ENCODE data around the gene CAMK1D.
A peak's percentile ranks its signal among the peaks of the same experiment; 100 is the strongest.
"Not testable (repeated sequence)": the region's sequence is repeated elsewhere in the genome, so short reads cannot be mapped to it uniquely, and the experiment has no call there.

Gene CAMK1D

GRCh38 chr10:12348870-12349628 is at the start of gene CAMK1D:
CAMK1D (plus strand) TSS chr10:12349547.
- DNase-seq (ENCODE audit: low spot score): peak; percentile 83

- DNase-seq (ENCODE audit: low spot score): not testable (repeated sequence)
Measured at GRCh38 chr10:12301036-12301435, 48.3 kb upstream of the CAMK1D start.

- DNase-seq (ENCODE audit: low spot score): no peak
Measured at GRCh38 chr10:12308057-12308456, 41.3 kb upstream of the CAMK1D start.

GRCh38 chr10:12308736-12309375 is 40.5 kb upstream of the CAMK1D start:
- DNase-seq (ENCODE audit: low spot score): no peak

DNA sequence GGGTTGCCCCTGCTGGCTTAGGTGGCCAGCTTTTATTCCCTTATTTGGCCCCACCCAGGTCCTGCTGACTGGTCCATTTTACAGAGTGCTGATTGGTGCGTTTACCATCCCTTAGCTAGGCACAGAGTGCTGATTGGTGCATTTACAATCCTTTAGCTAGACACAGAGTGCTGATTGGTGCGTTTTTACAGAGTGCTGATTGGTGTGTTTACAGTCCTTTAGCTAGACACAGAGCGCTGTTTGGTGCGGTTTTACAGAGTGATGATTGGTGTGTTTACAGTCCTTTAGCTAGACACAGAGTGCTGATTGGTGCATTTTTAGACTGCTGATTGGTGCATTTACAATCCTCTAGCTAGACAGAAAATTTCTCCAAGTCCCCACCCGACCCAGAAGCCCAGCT is 39.6 kb upstream of the CAMK1D start:
- DNase-seq (ENCODE audit: low spot score): not testable (repeated sequence)

- DNase-seq (ENCODE audit: low spot score): no peak
Measured at GRCh38 chr10:12314836-12315235, 34.5 kb upstream of the CAMK1D start.

GRCh38 chr10:12319076-12319475 is 30.3 kb upstream of the CAMK1D start:
- no peak for DNase-seq (ENCODE audit: low spot score)

DNA sequence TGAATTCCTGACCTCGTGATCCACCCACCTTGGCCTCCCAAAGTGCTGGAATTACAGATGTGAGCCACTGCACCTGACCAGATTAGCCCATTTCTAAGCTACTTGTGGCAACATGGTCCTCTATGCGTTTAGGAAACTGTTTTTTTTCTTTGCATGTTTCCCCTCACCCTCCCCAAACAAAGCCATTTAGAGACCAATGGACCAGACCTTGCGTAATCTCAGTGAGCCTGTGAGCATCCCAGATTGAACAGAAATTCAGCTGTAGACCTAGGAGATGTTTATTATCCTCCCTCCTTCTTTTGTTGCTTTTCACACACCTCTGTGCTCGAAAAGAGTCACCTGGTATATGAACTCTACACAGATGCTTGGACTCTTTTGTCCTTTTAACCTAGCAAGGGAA is 28.5 kb upstream of the CAMK1D start:
- DNase-seq (ENCODE audit: low spot score): no peak

DNA sequence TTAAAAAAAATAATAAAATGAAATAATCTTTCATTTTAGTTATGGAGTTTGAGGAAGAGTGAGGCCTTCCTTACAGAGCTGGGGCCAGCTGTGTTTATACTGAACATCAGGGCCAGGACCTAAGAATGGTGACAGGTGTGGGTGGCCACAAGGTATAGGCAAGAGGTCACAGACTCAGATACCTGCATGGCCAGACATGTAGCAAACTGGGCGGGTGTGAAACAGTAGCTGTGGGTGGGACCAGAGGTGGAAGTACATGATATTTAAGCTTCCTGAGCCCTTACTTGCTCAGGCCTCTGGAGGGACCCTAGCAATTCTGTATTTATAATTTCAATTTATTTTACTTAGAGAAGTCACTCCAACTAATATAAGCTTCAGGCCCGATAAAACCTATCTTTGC is 27.7 kb upstream of the CAMK1D start:
- DNase-seq (ENCODE audit: low spot score): no peak

- DNase-seq (ENCODE audit: low spot score): no peak
Measured at GRCh38 chr10:12322583-12323131, 26.7 kb upstream of the CAMK1D start.

- DNase-seq (ENCODE audit: low spot score): no peak
Measured at GRCh38 chr10:12324530-12324929, 24.8 kb upstream of the CAMK1D start.

DNA sequence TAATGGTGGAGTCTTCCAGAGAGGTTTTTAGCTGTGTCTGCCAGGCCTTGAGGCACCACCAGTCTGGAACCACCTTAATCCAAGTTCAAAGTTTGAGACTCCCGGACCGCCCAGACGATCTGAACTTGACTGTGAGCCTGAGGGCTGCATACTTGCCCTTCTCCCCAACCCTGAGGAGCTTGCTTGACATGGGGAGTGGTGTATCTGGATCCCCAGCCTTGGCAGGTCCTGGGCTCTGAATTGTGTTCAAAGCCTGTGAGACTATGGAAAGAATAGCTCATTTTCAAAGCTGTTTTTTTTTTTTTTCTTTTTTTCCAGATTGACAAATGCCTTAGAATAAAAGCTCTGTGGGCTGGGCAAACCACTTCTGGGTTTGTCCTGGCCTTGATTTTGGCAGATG is 22.3 kb upstream of the CAMK1D start:
- no peak for DNase-seq (ENCODE audit: low spot score)

DNA sequence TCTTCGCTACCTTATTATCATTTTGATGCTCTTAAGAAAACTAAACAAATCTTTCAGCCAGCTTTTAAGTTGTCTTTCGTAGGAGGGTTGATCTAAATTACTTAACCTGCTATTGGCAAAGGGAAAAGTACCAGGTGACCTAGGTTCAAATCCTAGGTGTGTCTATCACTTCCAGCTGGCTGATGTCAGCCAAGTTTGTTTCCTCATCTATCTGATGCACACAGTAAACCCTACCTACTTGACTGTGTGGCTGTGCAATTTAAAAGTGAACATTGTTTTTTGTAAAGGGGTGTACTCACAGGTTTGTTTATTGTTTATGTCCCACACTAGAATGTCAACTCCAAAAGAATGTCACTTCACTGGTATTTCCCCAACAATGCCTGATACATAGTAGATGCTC is 21.9 kb upstream of the CAMK1D start:
- no peak for DNase-seq (ENCODE audit: low spot score)

DNA sequence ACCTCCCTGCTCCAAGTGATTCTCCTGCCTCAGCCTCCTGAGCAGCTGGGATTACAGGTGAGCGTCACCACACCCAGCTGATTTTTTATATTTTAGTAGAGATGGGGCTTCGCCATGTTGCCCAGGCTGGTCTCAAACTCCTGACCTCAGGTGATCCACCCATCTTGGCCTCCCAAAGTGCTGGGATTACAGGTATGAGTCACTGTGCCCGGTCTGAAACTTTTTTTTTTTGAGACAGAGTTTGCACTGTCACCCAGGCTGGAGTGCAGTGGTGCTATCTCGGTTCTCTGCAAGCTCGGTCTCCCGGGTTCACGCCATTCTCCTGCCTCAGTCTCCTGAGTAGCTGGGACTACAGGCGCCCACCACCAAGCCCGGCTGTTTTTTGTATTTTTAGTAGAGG is 21.0 kb upstream of the CAMK1D start:
- not testable (repeated sequence) for DNase-seq (ENCODE audit: low spot score)

DNA sequence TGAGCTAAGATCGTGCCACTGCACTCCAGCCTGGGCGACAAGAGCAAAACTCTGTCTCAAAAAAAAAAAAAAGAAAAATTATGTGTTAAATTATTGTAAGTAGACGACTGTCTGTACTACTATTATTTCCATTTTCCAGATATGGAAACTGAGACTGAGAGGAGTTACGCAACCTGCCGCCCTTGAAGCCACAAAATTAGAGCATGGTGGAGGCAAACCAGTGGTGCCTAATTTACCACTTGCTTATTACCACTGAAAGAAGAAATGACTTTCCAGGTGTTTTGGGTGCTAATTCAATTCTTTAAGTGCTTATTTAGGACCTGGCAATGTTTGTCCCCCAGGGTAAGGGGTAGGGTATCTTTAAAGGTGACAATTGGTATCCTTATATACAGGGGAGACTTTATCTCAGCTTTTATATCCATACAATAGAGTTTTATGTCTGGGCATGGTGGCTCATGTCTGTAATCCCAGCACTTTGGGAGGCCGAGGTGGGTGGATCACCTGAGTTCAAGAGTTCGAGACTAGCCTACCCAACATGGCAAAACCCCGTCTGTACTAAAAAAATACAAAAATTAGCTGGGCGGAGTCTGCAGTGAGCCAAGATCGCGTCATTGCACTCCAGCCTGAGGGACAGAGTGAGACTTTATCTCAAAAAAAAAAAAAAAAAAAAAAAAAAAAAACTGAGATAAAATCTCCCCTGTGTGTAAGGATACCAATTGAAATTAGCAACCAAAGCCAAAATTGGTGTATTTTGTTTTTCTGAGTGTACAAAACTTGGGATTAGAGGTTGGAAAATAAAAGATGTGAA is 16.6 kb upstream of the CAMK1D start:
- no peak for DNase-seq (ENCODE audit: low spot score)

DNA sequence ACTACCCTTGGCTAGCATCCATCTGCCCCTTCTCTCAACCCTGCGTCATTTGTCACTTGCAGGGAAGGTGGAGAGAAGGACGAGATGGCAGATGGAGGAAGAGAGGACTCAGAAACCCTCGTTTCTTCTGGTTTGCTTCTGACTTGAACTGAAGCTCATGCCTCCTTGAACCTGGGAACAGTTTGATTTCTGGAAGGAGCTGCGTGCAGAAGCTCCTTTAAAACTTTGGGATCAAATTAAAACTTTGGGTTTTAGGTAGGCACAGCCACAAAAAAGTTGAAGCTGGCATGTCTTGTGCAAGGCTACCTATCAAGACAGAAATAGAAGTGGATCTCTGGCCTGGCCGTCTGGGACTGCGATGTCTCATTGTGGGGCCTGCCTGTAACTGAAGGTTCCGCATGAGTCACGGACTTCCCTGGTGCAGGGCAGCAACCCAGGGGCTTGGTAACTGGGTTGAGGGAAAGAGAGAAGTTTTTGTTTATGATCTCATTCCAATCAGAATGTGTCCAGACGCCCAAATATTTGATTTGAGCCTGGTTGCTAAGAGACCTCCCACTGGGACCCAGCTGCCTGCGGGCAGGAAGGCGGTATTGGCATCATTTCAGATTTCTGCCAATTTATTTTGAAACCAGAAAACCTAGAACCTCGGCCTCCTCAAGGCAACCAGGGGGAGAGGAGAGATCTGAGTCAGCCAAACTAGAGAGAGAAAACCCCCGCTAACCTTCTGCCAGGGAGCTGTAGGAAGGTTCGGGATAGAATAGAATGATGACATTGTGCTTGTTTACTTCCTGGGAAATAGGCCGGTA is 15.8 kb upstream of the CAMK1D start:
- DNase-seq (ENCODE audit: low spot score): no peak

DNA sequence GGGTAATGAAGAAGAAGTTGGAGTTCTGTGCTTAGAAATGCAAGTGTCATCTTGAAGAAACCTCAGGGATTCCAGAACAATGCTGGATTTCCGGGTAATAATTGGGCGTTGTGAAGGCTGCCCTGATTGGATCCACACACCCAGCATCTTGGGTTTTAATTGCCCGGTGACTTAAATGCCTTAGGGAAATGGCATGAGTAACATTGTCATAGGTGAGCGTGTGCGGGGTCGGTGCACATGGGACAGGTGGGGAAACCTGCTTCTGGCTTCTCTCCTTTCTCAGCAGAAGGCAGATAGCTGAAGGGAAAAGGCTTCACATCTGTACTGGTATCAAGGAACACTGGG is 15.2 kb upstream of the CAMK1D start:
- DNase-seq (ENCODE audit: low spot score): no peak

DNA sequence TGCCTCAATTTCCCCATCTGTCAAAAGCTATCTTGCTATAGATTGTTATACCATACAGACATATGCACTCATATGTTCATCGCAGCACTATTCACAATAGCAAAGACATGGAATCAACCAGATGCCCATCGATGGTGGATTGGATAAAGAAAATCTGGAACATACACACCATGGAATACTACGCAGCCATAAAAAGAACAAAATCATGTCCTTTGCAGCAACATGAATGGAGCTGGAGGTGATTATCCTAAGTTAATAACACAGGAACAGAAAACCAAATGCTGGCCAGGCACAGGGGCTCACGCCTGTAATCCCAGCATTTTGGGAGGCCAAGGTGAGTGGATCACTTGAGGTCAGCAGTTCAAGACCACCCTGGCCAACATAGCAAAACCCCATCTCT is 14.2 kb upstream of the CAMK1D start:
- DNase-seq (ENCODE audit: low spot score): not testable (repeated sequence)

DNA sequence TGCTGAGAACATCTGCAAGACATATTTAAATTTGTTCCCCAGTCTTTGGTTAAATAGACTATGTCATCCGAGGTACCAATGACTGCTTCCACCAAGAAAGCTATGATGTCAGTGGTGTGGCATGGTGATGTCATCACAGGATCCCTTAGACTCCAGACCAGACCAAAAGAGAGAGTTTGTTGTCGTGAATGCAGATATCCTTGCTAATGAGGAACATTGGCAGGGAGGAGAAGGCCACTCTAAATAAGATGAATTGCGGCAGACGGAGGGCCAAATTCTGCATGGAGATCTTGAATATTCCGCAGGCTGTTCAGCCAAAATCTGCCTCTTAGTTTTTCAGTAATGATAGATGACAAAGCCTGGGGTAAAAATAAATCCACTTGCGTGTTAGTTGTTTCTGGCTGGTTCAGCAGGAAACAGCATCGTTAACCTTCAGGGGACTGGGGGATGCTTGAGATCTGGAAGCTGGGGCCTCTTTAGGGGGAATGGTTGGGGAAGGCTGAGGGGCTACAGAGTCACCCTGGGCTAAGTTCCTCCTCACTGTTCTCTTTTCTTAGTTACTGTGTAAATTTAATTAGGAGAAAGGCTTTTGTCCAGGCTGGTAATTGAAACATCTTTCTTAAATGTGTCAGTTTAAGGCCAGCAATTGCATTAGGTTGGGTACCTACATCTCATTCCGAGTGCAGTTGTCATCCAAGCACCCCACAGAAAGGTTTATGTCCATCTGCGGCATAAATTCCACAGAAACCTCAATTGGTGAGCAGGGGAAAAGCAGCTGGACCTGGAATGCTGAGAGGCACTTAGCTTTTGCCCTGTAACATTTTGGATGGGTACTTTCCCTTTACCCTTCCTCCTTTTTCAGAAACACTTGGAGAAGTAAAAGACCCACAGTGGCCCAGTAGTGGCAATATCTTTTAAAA is 11.6 kb upstream of the CAMK1D start:
- no peak for DNase-seq (ENCODE audit: low spot score)

DNA sequence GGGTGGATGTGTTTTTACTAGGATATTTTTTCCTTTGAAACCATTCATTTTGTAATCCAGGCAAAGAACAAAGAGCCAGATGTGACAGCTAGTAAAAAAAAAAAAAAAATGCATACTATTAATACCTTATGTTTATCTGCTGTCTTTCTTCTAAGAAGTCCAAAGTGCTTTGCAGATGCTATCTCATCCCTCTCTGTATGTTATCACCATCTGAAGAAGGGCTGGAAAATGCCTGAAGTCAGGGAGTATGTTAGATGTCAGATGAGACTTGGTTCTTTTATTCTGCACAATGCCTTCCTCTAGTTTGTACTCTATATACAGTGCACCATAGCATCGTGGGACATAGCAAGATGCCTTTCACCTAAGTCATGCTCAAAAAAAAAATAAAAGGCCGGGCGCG is 10.4 kb upstream of the CAMK1D start:
- DNase-seq (ENCODE audit: low spot score): no peak

DNA sequence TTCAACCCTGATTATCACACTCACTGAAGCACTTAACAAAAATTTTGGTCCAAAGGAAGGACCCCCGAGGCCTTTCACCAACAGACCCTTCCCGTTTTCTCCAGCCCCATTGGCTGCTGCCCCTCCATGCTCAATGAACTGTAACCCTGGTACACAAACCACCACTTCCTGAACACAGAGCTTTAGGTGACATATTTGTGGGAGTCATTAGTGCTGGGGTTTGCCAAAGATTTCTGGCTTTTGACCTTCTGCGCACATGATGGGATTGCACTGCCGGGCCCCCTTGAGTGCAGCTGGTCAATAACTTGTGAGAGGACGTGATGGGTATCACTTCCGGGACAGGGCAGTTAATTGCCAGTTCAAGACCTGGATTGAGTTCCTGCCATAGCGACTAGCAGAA is 9.0 kb upstream of the CAMK1D start:
- DNase-seq (ENCODE audit: low spot score): no peak
